A673 (cell line): ENCODE results near the gene TSPAN5. TPM values are rescaled to one million over a fixed set of nuclear protein-coding genes. Genes with fewer than 3 reads are reported as not detected.

Source experiments
- BruUV-seq: library from RNA; stranded (reverse); fragments of 400-500 nt; replicated peaks from 2 replicates; lab custom pipeline; 2021; lab: Mats Ljungman, UMichigan
- CTCF ChIA-PET: fragments of 300-600 bp; sonication (Branson Sonifier 250); formaldehyde crosslinking; loops from one replicate; lab custom pipeline; 2022; ENCODE audit warnings: antibody characterized with exemption; lab: Charles Lee
- POLR2A ChIA-PET: fragments of 300-600 bp; sonication (Branson Sonifier 250); formaldehyde crosslinking; loops from one replicate; lab custom pipeline; 2022; ENCODE audit warnings: antibody characterized with exemption; ENCODE audit not compliant: low non-redundant PET; lab: Charles Lee
- DNase-seq: peaks from one replicate; pipeline ENCODE4 v3.0.0-alpha.2; 2015; ENCODE audit warnings: low spot score
- H3K27ac ChIP-seq: fragments of 200-600 bp; sonication (generic); 2 replicates; pipeline ENCODE4 v1.5.1; 2016; ENCODE audit warnings: mixed run types, low read depth, mild to moderate bottlenecking, mixed read lengths, antibody characterized with exemption, low read length; ENCODE audit not compliant: poor library complexity, severe bottlenecking
- H3K27me3 ChIP-seq: fragments of 200-600 bp; sonication (generic); replicated peaks from 2 replicates; pipeline ENCODE4 v1.6.1; 2017; ENCODE audit warnings: mixed run types, low read depth, mild to moderate bottlenecking, mixed read lengths, antibody characterized with exemption, low read length; ENCODE audit not compliant: insufficient read depth, poor library complexity
- H3K36me3 ChIP-seq: fragments of 200-600 bp; sonication (generic); 2 replicates; pipeline ENCODE4 v1.6.1; 2016; ENCODE audit warnings: mixed run types, mild to moderate bottlenecking, mixed read lengths, antibody characterized with exemption, low read length; ENCODE audit not compliant: insufficient read depth, poor library complexity, severe bottlenecking
- H3K4me1 ChIP-seq: fragments of 200-600 bp; sonication (generic); 2 replicates; pipeline ENCODE4 v1.6.1; 2017; ENCODE audit warnings: mixed run types, mild to moderate bottlenecking, mixed read lengths, antibody characterized with exemption, low read length; ENCODE audit not compliant: insufficient read depth, poor library complexity, severe bottlenecking
- H3K4me3 ChIP-seq: fragments of 200-600 bp; sonication (generic); 2 replicates; pipeline ENCODE4 v1.5.1; 2016; ENCODE audit warnings: low read depth, mixed run types, mild to moderate bottlenecking, mixed read lengths, low read length; ENCODE audit not compliant: poor library complexity, severe bottlenecking
- H3K9me3 ChIP-seq: fragments of 200-600 bp; sonication (generic); 2 replicates; pipeline ENCODE4 v1.6.1; 2016; ENCODE audit warnings: mixed run types, low read depth, mild to moderate bottlenecking, mixed read lengths, antibody characterized with exemption, low read length; ENCODE audit not compliant: poor library complexity, severe bottlenecking
- CTCF ChIP-seq: fragments of 300-800, 200-600 bp; sonication (generic); conservative IDR thresholded peaks from 2 replicates; pipeline ENCODE4 v1.5.1; 2017; ENCODE audit warnings: low read depth, mild to moderate bottlenecking, antibody characterized with exemption, low read length, moderate library complexity, mixed read lengths
- EZH2 ChIP-seq: fragments of 200-600 bp; sonication (generic); IDR thresholded peaks from 2 replicates; pipeline ENCODE4 v1.6.1; 2017; ENCODE audit warnings: borderline replicate concordance, low read depth, mild to moderate bottlenecking, mixed read lengths, antibody characterized with exemption, low read length; ENCODE audit not compliant: poor library complexity, severe bottlenecking
- intact Hi-C: fragments of 100-400 bp; cut with micrococcal nuclease; formaldehyde crosslinking; loops from one replicate; pipeline ENCODE4 v1.10.0; 2022; ENCODE audit not compliant: unreplicated experiment
- total RNA-seq: library from RNA; stranded (reverse); gene quantifications from 2 replicates; pipeline ENCODE4 v1.2.3, GENCODE V29; 2021

The TSPAN5 gene
- total RNA-seq, 1 experiment from 2014 or later, result 15.2 TPM

- TF ChIP-seq EZH2 (no peak), CTCF (no peak)
- Histone ChIP-seq H3K9me3 (no peaks in the 10 kb centered on the region), H3K27ac (no peak overlapping the region), H3K4me1 (no peaks in the 10 kb centered on the region), H3K4me3 (no peak overlapping the region), H3K36me3 (no peaks in the 10 kb centered on the region), H3K27me3 (no peaks in the 10 kb centered on the region)
- ChIA-PET POLR2A (no interaction called here), CTCF (no interaction called here)
- no TSS peak for BruUV-seq
- DNase-seq, result no peak
- intact Hi-C loops, result no loop called here
Observed at GRCh38 chr4:98493296-98493695, 165.1 kb downstream of the TSPAN5 start.

GRCh38 chr4:98491899-98492559 is 166.4 kb downstream of the TSPAN5 start:
- BruUV-seq, result no TSS peak
- TF ChIP-seq CTCF, result no peak
- TF ChIP-seq EZH2, result no peak
- H3K27ac ChIP-seq, result no peak overlapping the region
- no peaks in the 10 kb centered on the region for H3K27me3 ChIP-seq
- no peak overlapping the region for H3K4me3 ChIP-seq
- ChIA-PET POLR2A (no interaction called here), CTCF (no interaction called here)
- H3K9me3 ChIP-seq, result no peaks in the 10 kb centered on the region
- no peaks in the 10 kb centered on the region for H3K36me3 ChIP-seq
- intact Hi-C loops, result no loop called here
- no peak for DNase-seq
- H3K4me1 ChIP-seq, result no peaks in the 10 kb centered on the region

- TF ChIP-seq CTCF (no peak), EZH2 (no peak)
- no peaks in the 10 kb centered on the region for H3K27me3 ChIP-seq
- no peaks in the 10 kb centered on the region for H3K4me1 ChIP-seq
- CTCF ChIA-PET, result no interaction called here
- no peak overlapping the region for H3K27ac ChIP-seq
- intact Hi-C loops, result no loop called here
- H3K36me3 ChIP-seq, result no peaks in the 10 kb centered on the region
- no TSS peak for BruUV-seq
- DNase-seq, result no peak
- no peak overlapping the region for H3K4me3 ChIP-seq
- POLR2A ChIA-PET, result no interaction called here
- H3K9me3 ChIP-seq, result no peaks in the 10 kb centered on the region
Observed at GRCh38 chr4:98490251-98490650, 168.2 kb downstream of the TSPAN5 start.
